Ascending aorta (tissue), 2 donors: ENCODE results near the gene COL11A1. TPM values are rescaled to one million over a fixed set of nuclear protein-coding genes. Genes with fewer than 3 reads are reported as not detected.

Source experiments
- DNase-seq, 2 donors: peaks; one replicate each; pipeline ENCODE4 v3.0.0-alpha.2; 2019; ENCODE audit warnings: low spot score in 2 of 2
- H3K27ac ChIP-seq, 2 donors: fragments of 200-600 bp; sonication (generic); one replicate each; pipeline ENCODE4 v1.5.1; 2016 to 2017; ENCODE audit warnings: mild to moderate bottlenecking in 1 of 2
- H3K27me3 ChIP-seq: fragments of 200-600 bp; sonication (generic); one replicate; pipeline ENCODE4 v1.5.1; 2017
- H3K36me3 ChIP-seq, 2 donors: fragments of 200-600 bp; sonication (generic); one replicate each; pipeline ENCODE4 v1.5.1; 2016
- H3K4me1 ChIP-seq, 2 donors: fragments of 200-600 bp; sonication (generic); one replicate each; pipeline ENCODE4 v1.5.1; 2016 to 2017; ENCODE audit warnings: mild to moderate bottlenecking in 1 of 2
- H3K4me3 ChIP-seq, 2 donors: fragments of 200-600 bp; sonication (generic); one replicate each; pipeline ENCODE4 v1.5.1; 2016 to 2017; ENCODE audit warnings: mild to moderate bottlenecking in 1 of 2
- H3K9me3 ChIP-seq, 2 donors: fragments of 200-600 bp; sonication (generic); one replicate each; pipeline ENCODE4 v1.5.1; 2016
- CTCF ChIP-seq, 3 experiments: fragments of 200-600 bp in 2 of 3; fragments of 450-650 bp in 1 of 3; sonication (generic) in 2 of 3; IDR thresholded peaks; one replicate each; pipeline ENCODE4 v1.5.1; 2016 to 2019; ENCODE audit warnings: antibody characterized with exemption in 3 of 3, mild to moderate bottlenecking in 1 of 3, moderate library complexity in 1 of 3
- intact Hi-C: fragments of 100-400 bp; cut with DNase I; formaldehyde crosslinking; loops from one replicate; pipeline ENCODE4 v1.15.1; 2023
- total RNA-seq: library from RNA; depleted of rRNA; stranded (reverse); fragments of >200 nt; gene quantifications from one replicate; pipeline ENCODE4 v1.1.0, GENCODE V29; 2016

Gene COL11A1
- total RNA-seq, 1 donor from 2014 or later = not detected

DNA sequence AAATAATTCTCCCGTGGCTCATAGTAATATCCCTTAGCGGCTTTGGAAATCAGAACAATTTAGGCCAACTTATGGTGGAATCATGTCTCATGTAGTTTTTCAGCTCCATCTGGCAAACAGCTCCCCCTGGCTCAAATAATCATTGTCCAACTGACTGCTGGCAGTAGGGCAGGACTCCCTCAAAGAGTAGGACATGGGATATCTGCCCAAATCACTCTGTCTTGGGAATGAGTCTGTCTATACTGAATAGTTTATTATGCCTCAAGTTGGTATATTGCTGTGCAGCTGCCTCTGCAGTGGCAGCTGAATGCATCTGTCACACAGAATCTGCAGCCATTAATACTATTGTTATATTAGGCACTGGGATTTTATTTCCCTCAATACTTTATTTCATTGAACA lies 255.7 kb downstream of the COL11A1 start:
- Histone ChIP-seq H3K9me3 (no peaks in the 10 kb centered on the region), H3K27ac (no peak overlapping the region), H3K36me3 (no peaks in the 10 kb centered on the region), H3K4me3 (no peak overlapping the region), H3K27me3 (no peaks in the 10 kb centered on the region), H3K4me1 (no peaks in the 10 kb centered on the region)
- TF ChIP-seq CTCF (IDR thresholded peaks at IDR 0.05) = no peak
- intact Hi-C loops = no loop called here
- DNase-seq = no peak

GRCh38 chr1:102851616-102852015 lies 256.7 kb downstream of the COL11A1 start:
- Histone ChIP-seq H3K27me3 (no peaks in the 10 kb centered on the region), H3K4me1 (no peaks in the 10 kb centered on the region), H3K36me3 (no peaks in the 10 kb centered on the region), H3K9me3 (peaks cover 0 to 6% of the 10 kb centered on the region in 2 donors), H3K4me3 (no peak overlapping the region), H3K27ac (no peak overlapping the region)
- TF ChIP-seq CTCF (IDR thresholded peaks at IDR 0.05) = no peak
- DNase-seq = no peak
- intact Hi-C loops = no loop called here

DNA sequence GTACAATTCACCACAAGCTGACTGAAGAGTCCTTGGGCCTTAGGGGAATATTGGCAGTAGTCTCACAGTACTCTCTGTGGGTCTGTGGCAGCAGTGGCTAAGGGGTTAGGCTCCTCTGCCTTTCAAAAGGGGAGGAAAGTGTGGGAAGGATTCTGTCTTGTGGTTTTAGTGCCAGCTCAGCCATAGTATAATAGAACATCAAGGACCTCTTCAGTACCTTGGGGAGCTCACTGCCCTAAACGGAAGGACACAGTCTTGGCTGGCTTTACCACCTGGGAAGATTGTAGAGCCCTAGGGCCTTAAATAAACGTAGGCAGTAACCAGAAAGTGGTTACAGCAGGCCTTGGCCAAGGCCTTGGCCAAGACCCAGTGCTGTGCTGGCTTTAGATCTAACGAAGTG lies 265.7 kb downstream of the COL11A1 start:
- no peak overlapping the region for H3K4me3 ChIP-seq
- no peaks in the 10 kb centered on the region for H3K36me3 ChIP-seq
- H3K27me3 ChIP-seq = no peaks in the 10 kb centered on the region
- no peaks in the 10 kb centered on the region for H3K4me1 ChIP-seq
- H3K9me3 ChIP-seq = peaks cover 0 to 6% of the 10 kb centered on the region in 2 donors
- no peak for DNase-seq
- no peak for TF ChIP-seq CTCF (IDR thresholded peaks at IDR 0.05)
- intact Hi-C loops = no loop called here
- no peak overlapping the region for H3K27ac ChIP-seq

DNA sequence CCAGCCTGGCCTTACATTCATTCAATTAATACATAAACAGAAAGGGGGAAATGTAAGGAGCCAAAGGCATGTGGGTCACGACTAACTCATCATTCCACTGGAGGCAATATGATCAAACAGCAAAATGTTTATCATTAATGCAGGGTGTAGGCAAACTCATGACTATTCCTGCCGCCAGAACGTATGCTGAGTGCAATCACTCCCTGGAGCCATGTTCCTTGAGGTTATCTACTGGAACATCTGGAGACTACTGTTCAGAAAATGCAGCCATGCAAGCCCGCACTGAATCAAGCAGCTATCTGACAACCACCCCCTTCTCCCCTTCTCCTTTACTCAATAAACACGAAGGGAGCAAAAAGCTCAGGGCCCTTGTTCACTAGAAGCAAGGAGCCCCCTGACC lies 267.6 kb downstream of the COL11A1 start:
- Histone ChIP-seq H3K36me3 (no peaks in the 10 kb centered on the region), H3K27ac (no peak overlapping the region), H3K4me1 (no peaks in the 10 kb centered on the region), H3K9me3 (no peaks in the 10 kb centered on the region), H3K4me3 (no peak overlapping the region), H3K27me3 (no peaks in the 10 kb centered on the region)
- no peak for TF ChIP-seq CTCF (IDR thresholded peaks at IDR 0.05)
- DNase-seq = no peak
- intact Hi-C loops = no loop called here

DNA sequence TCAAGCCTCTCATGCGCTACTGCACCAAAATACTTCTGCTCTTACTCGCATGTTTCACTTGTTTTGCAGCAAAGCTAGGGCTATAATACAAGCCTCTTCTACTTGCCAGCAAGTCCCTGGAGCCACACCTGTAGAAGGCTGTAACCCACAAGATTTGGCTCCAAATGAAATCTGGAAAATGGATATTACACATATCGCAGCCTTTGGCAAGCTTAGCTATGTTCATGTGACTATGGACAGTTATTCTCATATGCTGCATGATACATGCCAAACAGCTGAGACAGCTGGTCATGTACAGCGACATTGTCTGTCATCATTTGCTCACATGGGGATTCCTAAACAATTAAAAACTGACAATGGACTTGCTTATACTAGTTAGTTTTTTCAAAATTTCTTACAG lies 270.3 kb downstream of the COL11A1 start:
- TF ChIP-seq CTCF (IDR thresholded peaks at IDR 0.05) = no peak
- Histone ChIP-seq H3K36me3 (no peaks in the 10 kb centered on the region), H3K27me3 (no peaks in the 10 kb centered on the region), H3K9me3 (no peaks in the 10 kb centered on the region), H3K4me3 (no peak overlapping the region), H3K4me1 (no peaks in the 10 kb centered on the region), H3K27ac (no peak overlapping the region)
- intact Hi-C loops = no loop called here
- DNase-seq = no peak

- Histone ChIP-seq H3K9me3 (no peaks in the 10 kb centered on the region), H3K27ac (no peak overlapping the region), H3K27me3 (no peaks in the 10 kb centered on the region), H3K4me3 (no peak overlapping the region), H3K36me3 (no peaks in the 10 kb centered on the region), H3K4me1 (no peaks in the 10 kb centered on the region)
- intact Hi-C loops = no loop called here
- no peak for TF ChIP-seq CTCF (IDR thresholded peaks at IDR 0.05)
- DNase-seq = no peak
Observed at GRCh38 chr1:102837551-102837950, 270.8 kb downstream of the COL11A1 start.
